T-cell (primary cell): ENCODE results near the gene TECPR2. TPM values are rescaled to one million over a fixed set of nuclear protein-coding genes. Genes with fewer than 3 reads are reported as not detected.
"Not testable (repeated sequence)": the region's sequence is repeated elsewhere in the genome, so short reads cannot be mapped to it uniquely, and the experiment has no call there.

Source experiments
- ATAC-seq, 4 experiments: fragments of 200-7000 bp in 3 of 4; fragments of 150-1000 bp in 1 of 4; cut with Tn5 transposase; replicated peaks in 1 of 4; 1 replicate in 3 of 4; 2 replicates in 1 of 4; pipeline ENCODE4 v1.10.0; 2021; ENCODE audit warnings: moderate library complexity in 3 of 4, mild to moderate bottlenecking in 2 of 4, moderate number of reproducible peaks in 1 of 4
- CTCF ChIA-PET, 2 donors: fragments of 300-600 bp; sonication (Branson Sonifier 250); formaldehyde crosslinking; loops; one replicate each; lab custom pipeline; 2022; ENCODE audit warnings: antibody characterized with exemption in 2 of 2; lab: Charles Lee
- POLR2A ChIA-PET, 2 donors: fragments of 300-600 bp; sonication (Branson Sonifier 250); formaldehyde crosslinking; loops; one replicate each; lab custom pipeline; 2022; ENCODE audit warnings: antibody characterized with exemption in 2 of 2; lab: Charles Lee
- DNase-seq, 35 experiments: peaks; one replicate each; pipeline versions ENCODE4 v3.0.0 to v3.0.0-alpha.2; 2013 to 2023
- H3K27ac ChIP-seq: one replicate; pipeline ENCODE4 v1.5.1; 2013; ENCODE audit warnings: low read length
- H3K27me3 ChIP-seq, 2 experiments: replicated peaks in 1 of 2; 1 replicate in 1 of 2; 2 replicates in 1 of 2; pipeline versions ENCODE4 v1.6.1 to v1.7.0; 2013; ENCODE audit warnings: low read length in 1 of 2, mixed read lengths in 1 of 2; ENCODE audit not compliant: control insufficient read depth in 2 of 2, insufficient read depth in 2 of 2; ENCODE audit errors: extremely low read depth in 1 of 2
- H3K36me3 ChIP-seq, 2 donors: 1 replicate in 1 of 2; 2 replicates in 1 of 2; pipeline versions ENCODE4 v1.6.1 to v1.7.0; 2013; ENCODE audit warnings: low read length in 1 of 2; ENCODE audit not compliant: control insufficient read depth in 2 of 2, insufficient read depth in 1 of 2; ENCODE audit errors: extremely low read depth in 1 of 2
- H3K4me1 ChIP-seq, 2 experiments: 1 replicate in 1 of 2; 2 replicates in 1 of 2; pipeline versions ENCODE4 v1.6.1 to v1.7.0; 2013; ENCODE audit warnings: low read length in 2 of 2, mixed read lengths in 1 of 2; ENCODE audit not compliant: insufficient read depth in 2 of 2, control insufficient read depth in 1 of 2; ENCODE audit errors: extremely low read depth in 1 of 2
- H3K4me3 ChIP-seq, 2 donors: 1 replicate in 1 of 2; 2 replicates in 1 of 2; pipeline versions ENCODE4 v1.5.1 to v1.7.0; 2013; ENCODE audit warnings: mild to moderate bottlenecking in 2 of 2, low read length in 1 of 2, moderate library complexity in 1 of 2; ENCODE audit not compliant: control insufficient read depth in 1 of 2; ENCODE audit errors: extremely low read depth in 1 of 2
- H3K9me3 ChIP-seq: 2 replicates; pipeline ENCODE4 v1.7.0; 2013
- H3K27ac Mint-ChIP-seq, 2 donors: one replicate each; pipeline ENCODE4 v1.8.0; 2020 to 2021; ENCODE audit warnings: mild to moderate bottlenecking in 2 of 2, mixed read lengths in 2 of 2
- H3K27me3 Mint-ChIP-seq, 2 donors: one replicate each; pipeline ENCODE4 v1.8.0; 2021 to 2022; ENCODE audit warnings: mixed read lengths in 2 of 2
- H3K36me3 Mint-ChIP-seq: one replicate; pipeline ENCODE4 v1.8.0; 2021; ENCODE audit warnings: mixed read lengths
- H3K4me1 Mint-ChIP-seq, 3 donors: one replicate each; pipeline ENCODE4 v1.8.0; 2020 to 2022; ENCODE audit warnings: mixed read lengths in 3 of 3, mild to moderate bottlenecking in 1 of 3
- H3K4me3 Mint-ChIP-seq, 3 donors: one replicate each; pipeline ENCODE4 v1.8.0; 2020 to 2022; ENCODE audit warnings: mild to moderate bottlenecking in 3 of 3, mixed read lengths in 3 of 3, moderate library complexity in 3 of 3
- H3K9me3 Mint-ChIP-seq, 3 donors: one replicate each; pipeline ENCODE4 v1.8.0; 2020 to 2022; ENCODE audit warnings: mixed read lengths in 3 of 3
- WGBS: methylation state at CpG from one replicate; pipeline ENCODE4 v1.1.5; 2013; ENCODE audit warnings: missing lambda C conversion rate; ENCODE audit not compliant: insufficient coverage; 5-methylcytosine and 5-hydroxymethylcytosine counted together
- total RNA-seq, 35 experiments: library from RNA in 6 of 35; stranded (reverse) in 6 of 35; fragments of 120-200 nt in 1 of 35; gene quantifications; one replicate each; pipeline versions ENCODE4 v1.2.1 to v1.2.4 and lab custom pipeline; 2013 to 2026

Gene TECPR2
- total RNA-seq, 5 donors from 2014 or later (not counting 1 experiment from before 2014, with no cell fraction given): 8.6 to 16.5 (median 10.8) TPM

DNA sequence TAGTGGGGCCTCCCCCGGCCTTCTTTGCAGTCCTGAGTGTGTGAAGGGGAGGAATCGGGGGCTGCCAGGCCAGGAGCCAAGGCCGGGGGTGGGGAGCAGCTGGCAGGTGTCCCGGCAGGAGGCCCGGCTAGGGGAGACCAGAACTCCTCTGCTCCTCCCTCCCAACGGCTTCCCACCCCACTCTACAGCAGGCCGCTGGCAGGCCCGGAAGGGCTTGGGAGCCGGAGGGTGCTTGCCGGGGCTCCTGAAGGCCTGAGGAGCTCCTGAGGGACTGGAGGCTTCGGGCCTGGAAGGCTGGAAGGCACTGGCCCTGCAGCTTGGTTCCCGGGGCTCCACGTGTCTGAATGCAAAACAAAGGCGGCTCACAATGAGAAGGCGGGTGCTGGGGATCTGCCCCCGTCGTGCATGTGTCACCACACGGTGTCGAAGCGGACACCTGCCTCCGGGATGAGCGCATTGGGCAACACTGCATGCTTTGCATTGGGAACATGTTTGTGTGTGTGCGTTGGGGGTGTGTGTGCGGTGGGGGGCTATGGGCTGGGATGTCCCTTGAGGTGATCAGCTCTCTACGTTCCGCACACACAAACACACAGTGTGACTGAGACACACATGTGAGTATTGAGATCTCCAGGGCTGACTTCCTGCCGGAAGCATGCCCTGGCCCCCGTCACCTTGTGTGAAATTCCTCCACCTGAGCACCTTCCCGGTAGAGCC lies 177.7 kb downstream of the TECPR2 start:
- no peak overlapping the region for H3K4me3 ChIP-seq
- Mint-ChIP-seq H3K36me3 (no peaks in the 10 kb centered on the region), H3K27me3 (peaks cover 8 to 14% of the 10 kb centered on the region in 2 donors), H3K4me1 (peaks cover 5 to 6% (median 5%) of the 10 kb centered on the region in 3 donors), H3K4me3 (no peak overlapping the region), H3K27ac (no peak overlapping the region), H3K9me3 (no peaks in the 10 kb centered on the region)
- no peak for DNase-seq
- 83% methylated on average over 19 of the region's 29 CpGs for WGBS
- H3K36me3 ChIP-seq: no peaks in the 10 kb centered on the region
- no peak for ATAC-seq
- CTCF ChIA-PET: interaction anchor here in 1 of 2 donors (0.6 kb wide), 1 partner anchor 559 kb away, joined by 6 read pairs; no protein-coding TSS in a partner anchor
- no peak overlapping the region for H3K27ac ChIP-seq
- H3K9me3 ChIP-seq: no peaks in the 10 kb centered on the region
- H3K4me1 ChIP-seq: peaks cover 0 to 14% of the 10 kb centered on the region in 2 experiments
- POLR2A ChIA-PET: no interaction called here
- peaks cover 4 to 44% of the 10 kb centered on the region in 2 experiments for H3K27me3 ChIP-seq

DNA sequence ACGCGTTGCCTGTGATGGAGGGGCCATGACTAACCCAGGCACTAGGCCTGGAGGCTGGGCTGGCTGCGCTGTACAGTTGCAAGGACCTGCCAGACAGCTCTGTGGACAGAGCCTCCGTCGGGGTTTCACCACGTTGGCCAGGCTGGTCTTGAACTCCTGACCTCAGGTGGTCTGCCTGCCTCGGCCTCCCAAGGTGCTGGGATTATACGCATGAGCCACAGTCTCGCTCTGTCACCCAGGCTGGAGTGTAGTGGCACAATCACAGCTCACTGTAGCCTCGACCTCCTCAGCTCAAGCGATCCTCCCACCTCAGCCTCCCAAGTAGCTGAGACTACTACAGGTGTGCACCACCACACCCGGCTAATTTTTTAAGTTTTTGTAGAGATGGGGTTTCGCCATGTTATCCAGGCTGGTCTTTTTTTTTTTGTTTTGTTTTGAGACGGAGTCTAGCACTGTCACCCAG lies 178.3 kb downstream of the TECPR2 start:
- DNase-seq, H3K36me3 Mint-ChIP-seq, H3K4me3 Mint-ChIP-seq, H3K4me3 ChIP-seq, H3K4me1 Mint-ChIP-seq, H3K36me3 ChIP-seq, H3K27ac ChIP-seq, H3K27ac Mint-ChIP-seq, ATAC-seq, H3K9me3 Mint-ChIP-seq, POLR2A ChIA-PET, H3K9me3 ChIP-seq: not testable (repeated sequence)
- Histone ChIP-seq H3K27me3 (peaks cover 4 to 49% of the 10 kb centered on the region in 2 experiments), H3K4me1 (peaks cover 0 to 15% of the 10 kb centered on the region in 2 experiments)
- H3K27me3 Mint-ChIP-seq: peaks cover 14 to 20% of the 10 kb centered on the region in 2 donors
- CTCF ChIA-PET: interaction anchor here in 1 of 2 donors (0.6 kb wide), 1 partner anchor 558 kb away, joined by 6 read pairs; no protein-coding TSS in a partner anchor
- WGBS: 90% methylated on average over 7 of the region's 14 CpGs

DNA sequence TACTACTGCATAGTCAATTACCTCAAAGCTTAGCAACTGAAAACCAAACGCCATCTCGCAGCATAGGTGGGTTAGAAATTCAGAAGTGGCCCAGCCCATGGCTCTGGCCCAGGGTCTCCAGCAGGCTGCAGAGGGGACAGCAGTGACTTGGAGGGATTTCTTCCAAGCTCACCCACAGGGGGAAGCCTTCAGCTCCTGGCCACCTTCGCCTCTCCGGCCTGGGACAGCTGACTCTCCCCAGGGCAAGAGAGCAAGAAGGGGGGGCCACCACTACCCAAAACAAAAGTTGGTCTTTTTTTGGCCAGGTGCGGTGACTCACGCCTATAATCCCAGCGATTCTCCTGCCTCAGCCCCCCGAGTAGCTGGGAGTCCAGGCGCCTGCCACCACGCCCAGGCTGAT lies 179.0 kb downstream of the TECPR2 start:
- Histone ChIP-seq H3K4me3 (no peak overlapping the region), H3K27ac (no peak overlapping the region), H3K36me3 (no peaks in the 10 kb centered on the region), H3K4me1 (peaks cover 0 to 15% of the 10 kb centered on the region in 2 experiments), H3K9me3 (no peaks in the 10 kb centered on the region), H3K27me3 (peaks cover 4 to 55% of the 10 kb centered on the region in 2 experiments)
- Mint-ChIP-seq H3K27me3 (peaks cover 16 to 24% of the 10 kb centered on the region in 2 donors), H3K9me3 (no peaks in the 10 kb centered on the region), H3K4me1 (peaks cover 5 to 6% (median 5%) of the 10 kb centered on the region in 3 donors), H3K4me3 (no peak overlapping the region), H3K36me3 (no peaks in the 10 kb centered on the region), H3K27ac (no peak overlapping the region)
- no peak for DNase-seq
- WGBS: 76% methylated on average over 6 of the region's 10 CpGs
- POLR2A ChIA-PET: no interaction called here
- no peak for ATAC-seq
- CTCF ChIA-PET: interaction anchor here in 1 of 2 donors (0.6 to 0.7 kb wide), 2 partner anchors 8 to 327 kb away, joined by 3 to 6 read pairs; no protein-coding TSS in a partner anchor

DNA sequence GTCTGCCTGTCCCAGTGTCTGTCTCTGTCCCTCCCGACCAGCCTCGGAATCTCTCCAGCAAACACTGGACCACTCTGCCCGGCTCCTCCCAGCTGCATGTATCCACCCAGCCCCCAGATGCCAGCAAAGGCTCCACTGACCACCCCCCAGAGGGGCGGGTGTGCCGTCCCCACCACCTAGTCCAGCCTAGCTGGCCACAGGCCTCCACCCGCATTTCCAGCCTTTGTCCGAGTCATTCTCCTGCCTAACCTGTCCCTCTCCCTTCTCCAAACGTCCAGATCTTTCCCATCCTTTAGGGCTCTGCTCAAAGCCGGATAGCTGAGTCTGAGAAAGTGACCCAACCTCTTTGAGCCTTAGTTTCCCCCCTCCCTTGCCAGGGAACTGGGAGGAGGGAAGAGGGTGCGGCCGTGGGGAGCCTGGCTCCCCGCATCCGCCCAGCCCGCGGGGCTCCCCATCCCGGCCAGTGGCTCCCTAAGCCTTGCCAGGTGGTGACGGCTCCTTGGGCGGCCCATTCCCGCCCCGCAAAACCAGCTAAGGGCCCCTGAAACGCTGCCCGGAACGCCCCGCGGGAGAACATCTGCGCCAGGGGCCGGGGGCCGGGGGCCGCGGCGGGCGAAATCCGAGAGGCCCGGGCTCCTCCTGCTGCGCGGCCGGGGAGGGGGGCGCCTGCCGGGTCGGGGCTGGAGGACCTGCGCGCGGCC lies 181.5 kb downstream of the TECPR2 start:
- ChIA-PET POLR2A (no interaction called here), CTCF (no interaction called here)
- no peaks in the 10 kb centered on the region for H3K36me3 ChIP-seq
- H3K27ac ChIP-seq: no peak overlapping the region
- peaks cover 0 to 15% of the 10 kb centered on the region in 2 experiments for H3K4me1 ChIP-seq
- H3K4me3 ChIP-seq: peak overlapping the region in 1 of 2 donors; percentile 51
- Mint-ChIP-seq H3K27ac (peak overlapping the region in 1 of 2 donors; percentile 20), H3K36me3 (no peaks in the 10 kb centered on the region), H3K4me3 (peak overlapping the region in 1 of 3 donors; percentile 48), H3K9me3 (no peaks in the 10 kb centered on the region), H3K27me3 (peaks cover 29 to 37% of the 10 kb centered on the region in 2 donors), H3K4me1 (peaks cover 5 to 6% (median 5%) of the 10 kb centered on the region in 3 donors)
- H3K9me3 ChIP-seq: no peaks in the 10 kb centered on the region
- no peak for DNase-seq
- H3K27me3 ChIP-seq: peaks cover 6 to 63% of the 10 kb centered on the region in 2 experiments
- no peak for ATAC-seq
- WGBS: 26% methylated on average over 30 of the region's 43 CpGs

DNA sequence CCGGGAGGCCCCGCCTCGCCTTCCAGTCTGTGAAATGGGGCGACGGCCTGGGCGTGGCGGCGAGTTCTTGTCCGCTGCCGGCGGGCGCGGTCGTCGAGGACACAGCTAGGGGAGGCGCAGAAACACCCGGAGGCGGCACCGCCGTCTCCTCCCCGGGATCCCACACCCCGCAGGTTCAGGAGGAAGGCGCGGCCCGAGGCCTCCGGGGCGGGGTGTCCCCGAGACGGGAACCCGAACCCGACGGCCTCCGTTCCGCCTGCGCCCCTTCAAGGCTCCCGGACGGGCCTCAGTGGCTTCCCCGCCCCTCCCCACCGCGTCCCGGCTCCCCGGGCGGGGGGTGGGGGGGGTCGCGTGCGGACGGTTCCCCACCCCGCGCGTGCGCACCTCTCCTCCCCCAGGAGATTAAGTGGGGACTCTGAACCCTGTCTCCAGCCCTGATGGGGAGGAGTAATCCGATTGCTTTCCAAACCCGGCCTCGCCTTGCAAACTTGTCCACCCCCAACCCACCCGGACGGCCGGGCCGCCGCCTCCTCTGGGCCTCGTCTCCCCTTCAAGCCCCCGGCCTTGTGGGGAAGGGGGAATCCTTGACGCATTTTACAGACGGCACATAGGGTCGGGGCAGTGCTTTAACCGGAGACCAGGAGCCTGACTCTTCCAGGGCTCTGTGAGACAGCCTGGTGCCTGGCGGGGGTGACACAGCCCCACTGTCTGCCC lies 182.2 kb downstream of the TECPR2 start:
- H3K27ac Mint-ChIP-seq: no peak overlapping the region
- CTCF ChIA-PET: no interaction called here

More for the DNA sequence above, 182.2 kb downstream of the TECPR2 start:
- Mint-ChIP-seq H3K4me1 (peaks cover 5 to 6% (median 5%) of the 10 kb centered on the region in 3 donors), H3K36me3 (no peaks in the 10 kb centered on the region), H3K4me3 (peak overlapping the region; percentile 31 to 60 (median 36)), H3K27me3 (peaks cover 29 to 37% of the 10 kb centered on the region in 2 donors), H3K9me3 (no peaks in the 10 kb centered on the region)
- POLR2A ChIA-PET: no interaction called here
- Histone ChIP-seq H3K27ac (no peak overlapping the region), H3K36me3 (no peaks in the 10 kb centered on the region), H3K4me3 (peak overlapping the region in 1 of 2 donors; percentile 51), H3K27me3 (peaks cover 6 to 63% of the 10 kb centered on the region in 2 experiments), H3K9me3 (no peaks in the 10 kb centered on the region), H3K4me1 (peaks cover 0 to 15% of the 10 kb centered on the region in 2 experiments)
- WGBS: 8% methylated on average over 33 of the region's 66 CpGs
- DNase-seq (peak in 10 of 35 experiments; percentile 4 to 35 (median 11)), ATAC-seq (peak; percentile 40 to 73 (median 50))
